NCI-H2029 (cell line): ENCODE data around the gene GPR25.
"Not testable (repeated sequence)": the region's sequence is repeated elsewhere in the genome, so short reads cannot be mapped to it uniquely, and the experiment has no call there.

Source experiments
- DNase-seq: peaks from one replicate; lab custom pipeline; 2025; lab: John Stamatoyannopoulos, UW

Gene GPR25

GRCh38 chr1:200895443-200895789, 22.6 kb downstream of the GPR25 start:
- no peak for DNase-seq

GRCh38 chr1:200895801-200896530, 23.2 kb downstream of the GPR25 start:
- no peak for DNase-seq

DNA sequence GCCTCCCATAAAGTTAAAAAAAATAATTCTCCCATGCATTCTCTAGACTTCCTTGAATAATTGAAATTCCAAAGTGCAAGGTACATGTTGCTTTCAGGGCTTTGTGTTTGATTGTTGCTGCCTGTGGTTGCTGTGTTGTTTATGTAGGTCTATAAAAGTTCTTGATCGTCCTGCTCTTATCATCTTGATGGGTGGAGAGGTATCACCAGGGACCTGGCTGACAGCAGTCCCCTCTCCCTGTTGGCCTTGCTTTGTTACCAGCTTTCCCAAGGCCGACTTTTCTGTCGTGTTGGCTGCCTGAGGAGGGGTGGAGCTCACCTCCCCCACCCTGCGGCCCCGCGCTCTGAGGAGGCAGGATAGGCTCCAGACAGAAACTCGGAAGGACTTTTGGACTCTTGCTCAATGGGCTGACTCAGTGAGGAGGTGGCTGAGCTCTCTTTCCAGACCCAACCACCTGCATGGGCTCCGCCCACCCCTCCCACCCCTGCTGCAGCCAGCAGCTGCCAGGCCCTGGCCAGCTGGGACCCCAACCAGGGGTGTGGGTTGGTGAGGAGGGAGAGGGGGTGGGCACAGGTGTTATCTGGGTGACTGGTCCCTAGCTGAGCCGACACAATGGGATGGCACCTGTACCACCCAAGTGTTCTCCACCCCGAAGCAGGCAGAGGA, 23.9 kb downstream of the GPR25 start:
- DNase-seq = no peak

GRCh38 chr1:200897259-200897658, 24.5 kb downstream of the GPR25 start:
- no peak for DNase-seq

DNA sequence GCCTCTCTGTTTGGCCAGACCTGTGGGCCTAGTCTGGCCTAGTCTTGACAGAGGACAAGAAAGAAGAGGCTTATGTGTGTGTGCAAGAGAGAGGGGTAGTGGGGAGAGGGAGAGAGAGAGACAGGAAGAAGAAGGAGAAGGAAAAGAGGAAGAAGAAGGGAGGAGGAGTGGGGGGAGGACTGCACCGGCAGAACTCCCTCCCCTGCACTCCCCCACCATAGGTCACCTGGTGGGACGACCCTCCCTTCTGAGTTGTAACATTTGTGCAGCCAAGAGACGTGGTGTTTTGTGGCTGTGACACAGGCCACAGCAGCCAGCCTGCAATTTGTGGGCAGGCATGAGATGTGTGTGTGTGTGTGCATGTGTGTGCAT, 26.2 kb downstream of the GPR25 start:
- DNase-seq = no peak

DNA sequence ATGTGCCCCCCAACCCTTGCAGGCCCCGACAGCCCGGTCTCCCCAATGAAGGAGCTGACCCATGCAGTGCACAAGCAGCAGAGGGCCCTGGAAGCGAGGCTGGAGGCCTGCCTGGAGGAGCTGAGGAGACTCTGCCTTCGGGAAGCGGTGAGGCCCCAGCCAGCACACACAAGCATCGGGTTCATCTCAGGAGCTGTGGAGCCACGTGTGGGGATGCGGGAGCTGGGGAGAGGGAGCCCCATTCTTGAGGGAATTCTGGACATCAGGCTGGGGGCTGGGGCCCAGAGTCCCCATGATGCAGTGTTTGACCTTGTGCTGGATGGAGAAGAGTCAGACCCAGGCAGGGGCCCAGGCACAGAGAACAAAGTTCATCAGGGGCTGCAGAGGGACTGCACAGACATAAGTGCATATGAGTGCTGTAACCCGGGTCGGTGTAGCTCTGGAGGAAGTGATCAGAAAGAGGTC, 26.7 kb downstream of the GPR25 start:
- DNase-seq = no peak

DNA sequence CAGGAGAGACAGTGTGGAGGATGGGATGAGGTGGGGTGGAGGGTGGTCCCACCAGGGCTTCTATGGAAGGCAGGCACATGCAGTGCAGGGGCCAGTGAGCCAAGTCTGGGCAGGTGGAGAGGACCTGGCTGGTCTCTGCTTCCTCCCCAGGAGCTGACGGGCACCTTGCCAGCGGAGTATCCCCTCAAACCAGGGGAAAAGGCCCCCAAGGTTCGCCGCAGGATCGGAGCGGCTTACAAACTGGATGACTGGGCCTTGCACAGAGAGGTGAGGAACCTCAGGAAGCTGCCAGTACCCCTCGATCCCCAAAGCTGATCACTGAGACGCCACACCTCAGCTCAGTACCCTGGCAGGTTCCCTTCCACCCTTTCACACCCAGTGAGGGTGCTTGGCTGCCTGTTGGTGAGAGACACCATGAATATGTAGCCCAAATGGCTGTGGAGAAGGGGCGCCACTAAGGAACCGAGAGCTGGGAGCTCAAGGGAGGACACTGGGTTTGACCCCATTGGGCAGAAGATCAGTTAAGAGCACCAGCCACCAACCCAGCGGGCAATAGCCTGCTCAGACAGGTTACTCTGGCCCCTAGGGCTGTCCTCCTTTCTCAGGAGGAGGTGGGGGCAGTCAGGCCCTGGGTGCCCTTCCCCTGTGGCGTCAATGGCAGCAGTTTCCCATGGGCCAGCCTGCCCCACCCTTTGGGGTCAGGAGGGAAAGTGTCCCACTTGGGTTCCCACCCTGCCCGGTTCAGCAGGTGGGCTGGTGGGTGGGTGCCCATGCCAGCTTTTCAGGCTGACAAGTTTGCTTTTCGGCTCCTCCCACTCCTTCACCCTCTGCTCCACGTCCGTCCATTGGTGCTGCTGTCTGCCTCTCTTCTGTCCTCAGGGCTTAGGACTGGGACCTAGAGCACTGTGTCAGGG, 27.4 kb downstream of the GPR25 start:
- DNase-seq = no peak

DNA sequence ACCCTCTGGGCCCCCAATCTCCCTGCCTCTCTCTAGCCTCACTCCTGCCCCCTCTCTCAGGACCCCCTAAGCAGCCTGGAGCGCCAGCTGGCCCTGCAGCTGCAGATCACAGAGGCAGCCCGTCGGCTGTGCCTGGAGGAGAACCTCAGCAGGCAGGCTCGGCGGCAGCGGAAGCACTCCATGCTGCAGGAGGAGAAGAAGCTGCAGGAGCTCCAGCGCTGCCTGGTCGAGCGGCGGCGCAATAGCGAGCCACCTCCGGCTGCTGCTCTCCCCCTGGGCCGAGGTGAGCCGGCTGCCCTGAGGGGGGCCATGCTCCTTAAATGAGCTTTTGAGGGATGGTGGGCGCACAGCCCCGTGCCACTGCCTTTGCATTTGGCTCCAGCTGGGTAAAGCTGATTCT, 28.1 kb downstream of the GPR25 start:
- DNase-seq = no peak

DNA sequence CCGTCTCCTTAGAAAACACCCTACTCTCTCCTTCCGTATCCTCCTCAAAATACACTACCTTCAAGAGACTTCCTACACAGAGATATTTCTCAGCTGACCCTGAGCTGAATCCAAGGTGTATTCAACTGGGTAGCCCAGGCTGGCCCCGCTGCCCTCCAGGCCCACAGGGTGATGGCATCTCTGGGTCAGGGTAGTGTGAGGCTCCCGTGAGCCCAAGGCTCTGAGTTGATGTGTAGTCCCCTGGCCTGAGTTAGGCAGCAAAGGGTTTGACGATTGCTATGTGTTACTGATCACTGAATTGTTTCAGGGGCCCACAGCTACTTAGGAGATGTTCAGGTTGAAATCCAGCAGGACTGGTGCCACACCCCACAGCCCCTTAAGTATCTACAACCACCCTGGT, 28.6 kb downstream of the GPR25 start:
- no peak for DNase-seq

- DNase-seq = no peak
Observed at GRCh38 chr1:200901796-200902444, 29.1 kb downstream of the GPR25 start.

- no peak for DNase-seq
Observed at GRCh38 chr1:200903793-200904192, 31.0 kb downstream of the GPR25 start.

- no peak for DNase-seq
Observed at GRCh38 chr1:200904772-200905171, 32.0 kb downstream of the GPR25 start.

DNA sequence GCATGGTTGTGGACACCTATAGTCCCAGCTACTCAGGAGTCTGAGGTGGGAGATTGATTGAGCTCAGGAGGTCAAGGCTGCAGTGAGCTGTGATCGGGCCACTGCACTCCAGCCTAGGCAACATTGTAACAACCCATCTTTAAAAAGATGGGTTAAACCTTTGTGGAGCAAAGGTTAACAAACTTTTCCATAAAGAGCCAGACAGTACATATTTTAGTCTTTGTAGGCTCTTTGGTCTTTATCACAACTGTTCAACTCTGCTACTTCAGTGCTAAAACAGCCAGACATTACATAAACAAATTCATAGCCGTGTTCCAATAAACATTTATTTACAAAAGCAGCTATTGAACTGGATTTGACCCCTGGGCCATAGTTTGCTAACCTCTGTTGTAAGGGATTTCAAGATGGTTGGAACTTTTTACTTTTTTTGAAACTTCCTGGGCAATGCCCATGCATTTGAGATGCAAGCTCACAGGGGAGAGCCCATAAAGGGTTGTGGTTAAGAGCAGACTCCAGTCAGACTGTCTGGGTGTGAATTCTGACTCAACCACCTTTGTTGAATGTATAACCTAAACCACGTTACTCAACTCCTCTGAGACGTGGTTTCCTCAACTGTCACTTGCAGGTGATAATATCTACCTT, 32.8 kb downstream of the GPR25 start:
- no peak for DNase-seq

DNA sequence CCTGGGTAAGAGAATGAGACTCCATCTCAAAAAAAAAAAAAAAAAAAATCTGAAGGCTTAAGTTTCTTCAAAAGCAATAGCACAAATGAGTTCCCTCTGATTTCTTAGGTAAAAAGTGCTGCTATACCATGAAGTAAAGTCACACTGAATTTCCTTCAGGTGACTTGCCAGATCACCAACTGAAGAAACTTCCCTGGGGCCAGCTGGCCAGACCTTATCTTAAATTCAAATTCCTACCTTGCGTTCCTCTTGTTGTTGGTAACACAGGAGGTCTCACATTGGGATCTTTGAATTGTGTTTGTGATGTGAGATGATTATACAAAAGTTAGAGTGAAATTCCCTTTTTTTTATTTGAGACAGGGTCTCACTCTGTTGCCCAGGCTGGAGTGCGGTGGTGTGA, 33.7 kb downstream of the GPR25 start:
- no peak for DNase-seq

DNA sequence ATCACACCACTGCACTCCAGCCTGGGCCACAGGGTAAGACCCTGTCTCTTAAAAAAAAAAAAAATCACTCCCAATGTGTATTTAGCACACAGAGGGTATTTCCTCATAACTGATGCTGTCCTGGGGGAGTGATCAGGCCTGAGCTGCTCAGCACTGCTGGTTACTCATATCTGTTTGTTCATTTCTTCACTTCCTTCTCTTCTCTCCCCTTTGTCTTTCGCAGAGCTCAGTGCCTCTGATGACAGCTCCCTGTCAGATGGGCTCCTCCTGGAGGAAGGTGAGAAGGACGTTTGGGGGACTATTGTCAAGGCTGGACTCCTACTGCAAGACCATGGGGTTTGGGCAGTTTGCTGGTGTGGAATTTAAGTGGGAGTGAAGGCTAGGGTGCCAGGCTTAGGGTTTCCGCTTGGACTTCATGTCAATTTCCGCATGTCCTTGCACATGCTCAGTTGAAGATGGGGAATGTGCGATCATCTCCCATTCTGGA, 34.9 kb downstream of the GPR25 start:
- DNase-seq = no peak

- DNase-seq = no peak
Observed at GRCh38 chr1:200908191-200908868, 35.5 kb downstream of the GPR25 start.

DNA sequence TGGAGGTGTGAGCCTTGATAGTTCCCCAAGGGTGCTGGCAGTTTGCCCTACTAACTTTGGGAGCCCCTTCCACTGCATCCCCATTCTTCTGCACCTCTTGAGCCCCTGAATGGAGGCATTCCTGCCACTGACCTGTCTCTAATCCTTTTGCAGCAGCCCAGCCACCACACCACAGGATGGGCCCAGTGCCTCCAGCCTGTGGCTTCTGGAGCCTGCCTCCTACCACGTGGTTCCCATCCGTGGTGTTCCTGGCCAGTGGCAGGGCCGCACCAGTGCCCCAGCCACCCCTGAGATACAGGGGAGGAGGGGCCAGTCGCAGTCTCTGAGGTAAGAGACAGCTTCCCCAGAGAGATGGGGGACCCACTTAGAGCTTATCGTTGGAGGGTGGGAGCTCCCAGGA, 36.3 kb downstream of the GPR25 start:
- DNase-seq = no peak

- DNase-seq = no peak
Observed at GRCh38 chr1:200909757-200910239, 37.0 kb downstream of the GPR25 start.

DNA sequence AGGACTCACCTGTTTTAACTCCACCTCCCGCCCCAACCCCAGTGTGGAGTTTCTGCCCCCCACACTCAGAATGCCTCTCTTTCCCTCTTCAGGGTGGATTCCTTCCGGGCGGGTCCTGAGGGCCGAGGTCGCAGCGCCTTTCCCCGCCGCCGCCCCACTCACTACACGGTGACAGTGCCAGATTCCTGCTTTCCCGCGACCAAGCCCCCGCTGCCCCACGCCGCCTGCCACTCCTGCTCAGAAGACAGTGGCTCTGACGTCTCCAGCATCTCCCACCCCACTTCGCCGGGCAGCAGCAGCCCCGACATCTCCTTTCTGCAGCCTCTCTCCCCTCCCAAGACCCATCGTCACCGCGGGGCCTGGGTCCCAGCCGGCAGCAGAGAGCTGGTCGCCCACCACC, 38.6 kb downstream of the GPR25 start:
- DNase-seq = no peak

GRCh38 chr1:200911936-200912335, 39.2 kb downstream of the GPR25 start:
- DNase-seq = not testable (repeated sequence)
